Measurements from ENCODE around the gene LBHD2. TPM values are rescaled to one million over a fixed set of nuclear protein-coding genes. Genes with fewer than 3 reads are reported as not detected.

LBHD2 gene
- polyA plus RNA-seq, 1 donor (not counting 4 experiments of a cell fraction or from before 2014, with no cell fraction given), result not detected

DNA sequence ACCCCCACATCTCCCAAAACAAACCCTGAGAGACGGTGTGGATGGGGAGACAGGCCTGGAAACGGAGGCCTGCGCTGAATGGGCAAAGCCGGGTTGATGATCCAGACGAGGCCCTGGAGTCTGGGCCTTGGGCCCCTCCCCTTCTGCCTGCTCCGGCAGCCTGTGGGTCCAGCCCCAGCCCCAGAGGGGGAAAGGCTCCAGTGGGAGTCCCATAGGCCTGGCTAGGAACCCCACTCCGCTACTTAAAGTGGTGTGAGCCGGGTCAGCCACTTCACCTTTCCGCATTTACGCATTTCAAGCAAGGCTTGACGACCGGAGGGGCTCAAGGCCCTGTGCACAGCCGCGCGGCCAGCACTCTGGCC, 38.6 kb downstream of the LBHD2 start:
- TF ChIP-seq, protein P1, sequence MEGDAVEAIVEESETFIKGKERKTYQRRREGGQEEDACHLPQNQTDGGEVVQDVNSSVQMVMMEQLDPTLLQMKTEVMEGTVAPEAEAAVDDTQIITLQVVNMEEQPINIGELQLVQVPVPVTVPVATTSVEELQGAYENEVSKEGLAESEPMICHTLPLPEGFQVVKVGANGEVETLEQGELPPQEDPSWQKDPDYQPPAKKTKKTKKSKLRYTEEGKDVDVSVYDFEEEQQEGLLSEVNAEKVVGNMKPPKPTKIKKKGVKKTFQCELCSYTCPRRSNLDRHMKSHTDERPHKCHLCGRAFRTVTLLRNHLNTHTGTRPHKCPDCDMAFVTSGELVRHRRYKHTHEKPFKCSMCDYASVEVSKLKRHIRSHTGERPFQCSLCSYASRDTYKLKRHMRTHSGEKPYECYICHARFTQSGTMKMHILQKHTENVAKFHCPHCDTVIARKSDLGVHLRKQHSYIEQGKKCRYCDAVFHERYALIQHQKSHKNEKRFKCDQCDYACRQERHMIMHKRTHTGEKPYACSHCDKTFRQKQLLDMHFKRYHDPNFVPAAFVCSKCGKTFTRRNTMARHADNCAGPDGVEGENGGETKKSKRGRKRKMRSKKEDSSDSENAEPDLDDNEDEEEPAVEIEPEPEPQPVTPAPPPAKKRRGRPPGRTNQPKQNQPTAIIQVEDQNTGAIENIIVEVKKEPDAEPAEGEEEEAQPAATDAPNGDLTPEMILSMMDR (optimal IDR thresholded peaks at IDR 0.05 in 1 of 3, IDR thresholded peaks at IDR 0.05 in 1 of 3, conservative IDR thresholded peaks at IDR 0.05 in 1 of 3; ENCODE audit: extremely low read depth in 1 of 3, insufficient read depth in 2 of 3, low read length in 3 of 3), result no peak
- TF ChIP-seq EZH2 (IDR thresholded peaks at IDR 0.05; ENCODE audit: low read length), result peak; percentile 71
- Histone ChIP-seq H3K4me1 (ENCODE audit: control insufficient read depth, extremely low read depth, insufficient read depth, low read length) (peaks cover 9% of the 10 kb centered on the region), H3K9me3 (ENCODE audit: control insufficient read depth, low read depth, low read length) (no peaks in the 10 kb centered on the region), H3K79me2 (ENCODE audit: control insufficient read depth, insufficient read depth, low read length) (no peaks in the 10 kb centered on the region), H3K9me1 (ENCODE audit: control insufficient read depth, extremely low read depth, insufficient read depth, low read length) (no peaks in the 10 kb centered on the region), H3K4me3 (ENCODE audit: control insufficient read depth in 2 of 3, extremely low read depth in 1 of 3, insufficient read depth in 2 of 3, low read depth in 1 of 3, low read length in 3 of 3) (no peak overlapping the region), H3K9ac (ENCODE audit: control insufficient read depth, extremely low read depth, insufficient read depth, low read length) (no peak overlapping the region), H4K20me1 (ENCODE audit: control insufficient read depth, extremely low read depth, insufficient read depth, low read length) (no peaks in the 10 kb centered on the region), H2AFZ (ENCODE audit: control insufficient read depth, low read length) (no peak overlapping the region), H3K4me2 (ENCODE audit: control insufficient read depth, extremely low read depth, insufficient read depth, low read depth, low read length) (no peak overlapping the region), H3K36me3 (ENCODE audit: control insufficient read depth in 2 of 2, extremely low read depth in 1 of 2, insufficient read depth in 2 of 2, low read length in 2 of 2) (no peaks in the 10 kb centered on the region), H3K27me3 (ENCODE audit: control insufficient read depth, extremely low read depth, insufficient read depth, low read length) (peaks cover 53% of the 10 kb centered on the region), H3K27ac (ENCODE audit: control insufficient read depth, insufficient read depth, low read length) (no peak overlapping the region)
- dilution Hi-C loops (cut with MboI; ENCODE audit: extremely low pct_ligation_motif_present, low sequenced_read_pairs), result no loop called here
- FAIRE-seq (no peak), DNase-seq (ENCODE audit: low read depth, low spot score) (no peak)

DNA sequence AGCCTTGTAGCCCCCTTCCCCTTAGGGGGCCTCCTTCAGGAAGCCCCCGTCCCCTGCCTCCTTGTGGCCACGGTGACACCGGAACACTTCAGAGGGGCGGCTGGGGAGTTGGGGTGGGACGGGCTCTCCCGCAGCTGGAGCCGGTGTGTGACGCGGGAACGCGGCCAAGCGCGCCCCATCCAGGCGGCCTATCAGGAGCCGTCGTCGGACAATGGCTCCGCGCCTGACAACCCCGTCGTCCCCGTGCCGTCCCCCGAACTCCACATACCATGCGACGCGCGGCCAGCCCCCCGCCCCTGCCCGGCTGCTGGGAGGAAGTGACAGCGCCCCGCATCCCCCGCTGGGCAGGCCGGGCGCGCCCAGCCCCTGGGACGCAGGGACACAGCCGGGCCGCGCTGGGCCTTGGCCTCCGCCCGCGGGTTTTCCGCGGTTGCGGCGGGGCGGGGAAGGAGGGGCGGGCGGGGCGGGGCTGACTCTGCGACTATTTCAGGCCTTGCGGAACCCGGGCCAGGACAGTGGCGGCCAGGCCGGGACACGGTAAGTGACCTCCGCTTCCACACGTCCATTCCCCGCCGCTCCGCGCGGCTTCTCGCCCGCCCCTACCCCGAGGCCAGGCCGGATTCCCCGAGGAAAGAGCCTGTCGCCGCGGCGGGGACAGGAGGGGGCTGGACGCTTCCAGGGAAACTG, 39.1 kb downstream of the LBHD2 start, which contains the start of gene TNFAIP2:
Gene TNFAIP2, plus strand, starts transcription at position 515 of the 687 bp plus-strand sequence. CDS start 2,997 bp downstream, outside the sequence.
- dilution Hi-C loops (cut with MboI; ENCODE audit: extremely low pct_ligation_motif_present, low sequenced_read_pairs), result no loop called here
- FAIRE-seq (no peak), DNase-seq (ENCODE audit: low read depth, low spot score) (no peak)
- H4K20me1 ChIP-seq (ENCODE audit: control insufficient read depth, extremely low read depth, insufficient read depth, low read length), result peaks cover 1% of the 10 kb centered on the region
- H3K9me3 ChIP-seq (ENCODE audit: control insufficient read depth, low read depth, low read length), result no peaks in the 10 kb centered on the region
- H3K27me3 ChIP-seq (ENCODE audit: control insufficient read depth, extremely low read depth, insufficient read depth, low read length), result peaks cover 54% of the 10 kb centered on the region
- peaks cover 14% of the 10 kb centered on the region for H3K4me1 ChIP-seq (ENCODE audit: control insufficient read depth, extremely low read depth, insufficient read depth, low read length)
- TF ChIP-seq, protein P1 (optimal IDR thresholded peaks at IDR 0.05 in 1 of 3, IDR thresholded peaks at IDR 0.05 in 1 of 3, conservative IDR thresholded peaks at IDR 0.05 in 1 of 3; ENCODE audit: extremely low read depth in 1 of 3, insufficient read depth in 2 of 3, low read length in 3 of 3), result no peak
- TF ChIP-seq EZH2 (IDR thresholded peaks at IDR 0.05; ENCODE audit: low read length), result peak; percentile 60
- H3K79me2 ChIP-seq (ENCODE audit: control insufficient read depth, insufficient read depth, low read length), result no peaks in the 10 kb centered on the region
- H3K36me3 ChIP-seq (ENCODE audit: control insufficient read depth in 2 of 2, extremely low read depth in 1 of 2, insufficient read depth in 2 of 2, low read length in 2 of 2), result no peaks in the 10 kb centered on the region
- no peaks in the 10 kb centered on the region for H3K9me1 ChIP-seq (ENCODE audit: control insufficient read depth, extremely low read depth, insufficient read depth, low read length)
- H3K4me3 ChIP-seq (ENCODE audit: control insufficient read depth in 2 of 3, extremely low read depth in 1 of 3, insufficient read depth in 2 of 3, low read depth in 1 of 3, low read length in 3 of 3), result peak within 1 kb of the TSS in 1 of 3 experiments; percentile 6
- H2AFZ ChIP-seq (ENCODE audit: control insufficient read depth, low read length), result no peak within 1 kb of the TSS
- no peak within 1 kb of the TSS for H3K27ac ChIP-seq (ENCODE audit: control insufficient read depth, insufficient read depth, low read length)
- no peak within 1 kb of the TSS for H3K4me2 ChIP-seq (ENCODE audit: control insufficient read depth, extremely low read depth, insufficient read depth, low read depth, low read length)
- no peak within 1 kb of the TSS for H3K9ac ChIP-seq (ENCODE audit: control insufficient read depth, extremely low read depth, insufficient read depth, low read length)

Measured in keratinocyte (primary cell).